ENCODE data around the gene GNAI1. TPM values are rescaled to one million over a fixed set of nuclear protein-coding genes. Genes with fewer than 3 reads are reported as not detected.

GNAI1 gene
- polyA plus RNA-seq, 12 donors = 30.7 to 63.6 (median 41.6) TPM; not detected in 1

DNA sequence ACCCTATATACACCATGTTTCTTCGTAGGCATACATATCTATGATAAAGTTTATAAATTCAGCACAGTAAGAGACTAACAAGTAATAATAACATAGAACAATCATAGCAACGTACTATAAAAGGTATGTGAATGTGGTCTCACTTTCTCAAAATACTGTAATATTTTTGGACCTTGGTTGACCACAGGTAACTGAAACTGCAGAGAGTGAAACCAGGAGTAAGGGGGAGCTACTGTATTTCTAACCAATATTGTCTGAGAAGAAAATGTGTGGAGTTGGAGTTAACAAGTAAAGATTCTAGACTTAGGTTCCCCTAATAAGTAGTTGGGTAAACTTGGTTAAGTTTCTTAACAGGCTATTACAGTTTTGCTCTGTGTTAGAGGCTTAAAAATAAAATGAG lies 72.1 kb downstream of the GNAI1 start:
- no peak for DNase-seq

- DNase-seq = no peak
Measured at GRCh38 chr7:80207501-80207900, 72.9 kb downstream of the GNAI1 start.

DNA sequence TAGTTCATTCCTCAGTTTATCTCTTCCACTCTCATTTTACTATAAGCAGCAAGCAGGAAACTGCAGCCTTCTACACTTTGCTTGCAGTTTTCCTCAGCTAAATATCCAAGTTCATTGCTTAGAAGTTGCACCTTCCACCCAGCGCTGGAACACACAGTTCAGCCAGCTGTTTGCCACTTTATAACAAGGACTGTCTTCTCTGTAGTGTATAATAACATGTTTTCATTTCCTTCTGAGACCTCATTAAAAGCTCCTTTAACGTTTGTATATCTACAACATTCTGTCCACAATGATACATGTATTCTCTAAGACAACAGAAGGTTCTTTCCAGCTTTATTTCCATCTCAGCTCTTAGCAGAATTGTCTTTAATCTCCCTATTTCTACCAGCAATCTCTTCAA lies 74.1 kb downstream of the GNAI1 start:
- no peak for DNase-seq

DNA sequence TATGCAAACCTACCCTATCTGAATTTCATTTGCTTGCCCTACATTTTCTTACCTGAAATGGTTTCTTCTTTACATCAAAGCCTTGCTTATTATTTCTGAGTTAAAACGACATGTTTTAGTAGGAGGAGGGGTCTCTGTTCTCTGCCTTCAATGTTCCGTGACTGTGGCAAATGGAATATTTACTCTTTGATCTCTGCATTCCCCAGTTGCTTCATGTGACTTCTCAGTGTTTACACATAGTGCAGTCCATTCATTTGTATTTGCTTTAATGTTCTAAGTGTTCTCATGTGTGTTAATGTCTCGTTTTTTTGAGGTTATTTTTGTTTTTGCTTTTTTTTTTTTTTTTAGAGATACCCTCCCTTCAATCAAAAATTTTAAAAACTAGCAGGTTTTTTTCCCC lies 75.8 kb downstream of the GNAI1 start:
- DNase-seq = no peak

- no peak for DNase-seq
Measured at GRCh38 chr7:80213814-80214213, 79.2 kb downstream of the GNAI1 start.

DNA sequence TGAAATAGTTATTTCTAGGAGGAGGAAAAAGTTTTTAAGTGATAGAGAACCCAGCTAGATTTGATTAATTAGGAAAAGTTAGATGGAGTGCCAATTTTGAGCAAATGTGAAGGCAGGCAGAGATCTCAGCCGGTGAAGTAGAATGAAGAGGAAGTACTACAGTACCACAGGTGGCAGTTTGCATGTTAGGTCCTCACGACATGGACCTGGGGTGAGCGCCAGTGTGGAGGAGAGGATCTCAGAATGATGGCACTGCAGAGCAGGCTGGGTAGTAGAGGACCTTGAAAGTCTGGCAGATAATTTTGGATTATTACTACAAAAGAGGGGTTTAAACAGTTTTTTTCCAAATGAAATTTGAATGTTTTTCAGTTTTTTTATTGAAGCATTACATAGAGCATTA lies 81.1 kb downstream of the GNAI1 start:
- DNase-seq = no peak

GRCh38 chr7:80216996-80217842 lies 82.6 kb downstream of the GNAI1 start:
- DNase-seq = no peak

DNA sequence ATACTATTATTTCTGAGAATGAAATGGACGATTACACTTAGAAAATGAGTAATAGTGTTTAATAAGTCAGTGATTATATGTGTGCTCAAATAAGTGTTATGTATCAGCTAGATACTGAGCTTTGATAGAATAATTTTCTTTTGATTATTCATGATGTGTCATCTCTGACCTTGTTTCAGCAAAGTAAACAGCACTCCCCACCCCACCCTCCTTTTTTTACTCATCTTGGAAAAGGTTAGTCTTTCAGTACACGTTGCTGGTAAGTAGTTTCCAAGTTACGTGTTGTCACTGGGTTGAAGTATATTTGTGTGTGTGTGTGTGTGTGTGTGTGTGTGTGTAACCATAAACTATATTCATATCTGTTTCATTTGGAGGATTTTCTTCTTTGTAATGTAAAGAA lies 84.1 kb downstream of the GNAI1 start:
- no peak for DNase-seq

- no peak for DNase-seq
Measured at GRCh38 chr7:80220022-80220634, 85.5 kb downstream of the GNAI1 start.

- DNase-seq = no peak
Measured at GRCh38 chr7:80224415-80224814, 89.8 kb downstream of the GNAI1 start.

GRCh38 chr7:80225361-80225760 lies 90.7 kb downstream of the GNAI1 start:
- DNase-seq = no peak

DNA sequence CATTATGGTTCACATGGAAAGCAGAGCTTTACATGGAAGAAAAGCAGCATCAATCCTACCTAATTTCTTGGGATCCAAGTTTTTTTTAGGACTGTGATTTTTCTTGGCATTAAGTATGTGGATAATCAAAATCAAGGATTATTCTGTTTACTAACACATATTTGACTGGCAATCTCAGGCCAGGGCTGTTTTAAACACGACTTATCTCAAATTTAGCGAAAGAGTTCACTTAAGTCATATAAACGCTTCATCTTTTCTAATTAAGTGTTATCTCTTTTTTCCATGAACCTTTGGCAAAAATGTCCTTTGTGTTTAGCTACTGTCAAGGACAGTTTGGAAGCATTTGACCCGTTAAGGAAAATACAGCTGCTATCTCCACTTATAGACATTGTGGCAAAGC lies 92.0 kb downstream of the GNAI1 start:
- no peak for DNase-seq

GRCh38 chr7:80230327-80230726 lies 95.7 kb downstream of the GNAI1 start:
- DNase-seq = no peak

GRCh38 chr7:80231707-80232106 lies 97.1 kb downstream of the GNAI1 start:
- DNase-seq = no peak

GRCh38 chr7:80232979-80233724 lies 98.5 kb downstream of the GNAI1 start:
- no peak for DNase-seq

DNA sequence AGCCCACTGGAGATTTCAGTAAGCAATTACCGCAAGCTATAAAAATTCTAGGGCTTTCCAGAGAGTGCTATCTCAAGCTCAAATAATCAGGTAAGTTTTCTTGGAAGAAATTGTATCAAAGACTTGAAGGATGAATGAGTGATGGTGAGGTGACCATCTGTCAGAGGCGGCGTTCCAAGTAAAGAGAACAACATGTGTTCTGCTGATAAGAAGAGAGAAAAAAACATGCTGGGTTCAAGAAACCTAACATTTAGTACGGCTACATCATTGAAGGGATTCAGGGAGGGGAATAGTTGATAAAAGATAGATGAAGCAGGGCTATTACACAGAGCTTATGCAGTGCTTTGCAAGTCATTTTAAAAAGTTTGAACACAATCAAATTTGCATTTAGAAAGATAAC lies 100.7 kb downstream of the GNAI1 start:
- no peak for DNase-seq

GRCh38 chr7:80236681-80237080 lies 102.0 kb downstream of the GNAI1 start:
- DNase-seq = no peak

GRCh38 chr7:80240265-80241025 lies 105.8 kb downstream of the GNAI1 start:
- no peak for DNase-seq

DNA sequence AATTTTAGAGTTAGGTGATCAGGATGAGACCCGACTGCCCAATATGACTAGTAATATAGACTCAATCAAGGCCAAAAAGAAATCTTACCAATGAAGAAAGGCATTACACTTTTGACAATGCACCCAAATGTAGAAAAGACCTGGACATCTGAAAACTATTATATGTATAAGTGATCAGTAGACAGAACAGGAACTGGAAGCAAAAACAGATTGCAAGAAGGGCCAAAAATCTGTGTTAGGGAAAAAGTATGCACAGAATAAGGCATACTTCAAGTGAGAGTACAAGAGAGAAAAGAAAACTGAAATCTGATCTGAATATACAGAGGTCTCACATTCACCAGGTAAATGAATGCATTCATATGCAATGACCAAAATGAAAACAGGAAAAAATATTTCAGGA lies 107.0 kb downstream of the GNAI1 start:
- DNase-seq = no peak

GRCh38 chr7:80243425-80243824 lies 108.8 kb downstream of the GNAI1 start:
- DNase-seq = no peak

- DNase-seq = peak; percentile 63
Measured at GRCh38 chr7:80244206-80244916, 109.7 kb downstream of the GNAI1 start.

All from muscle of arm (tissue), 12 donors.